OCI-LY7 (cell line): ENCODE data around the gene CMSS1. TPM values are rescaled to one million over a fixed set of nuclear protein-coding genes. Genes with fewer than 3 reads are reported as not detected.

Source experiments
- BruUV-seq: library from RNA; stranded (reverse); fragments of 400-500 nt; replicated peaks from 2 replicates; lab custom pipeline; 2021; lab: Mats Ljungman, UMichigan
- CTCF ChIA-PET: fragments of 300-600 bp; sonication (Branson Sonifier 250); formaldehyde crosslinking; loops from one replicate; lab custom pipeline; 2022; ENCODE audit warnings: antibody characterized with exemption; ENCODE audit not compliant: unreplicated experiment; lab: Charles Lee
- POLR2A ChIA-PET: fragments of 300-600 bp; sonication (Branson Sonifier 250); formaldehyde crosslinking; loops from one replicate; lab custom pipeline; 2022; ENCODE audit warnings: antibody characterized with exemption; lab: Charles Lee
- DNase-seq: peaks from one replicate; pipeline ENCODE4 v3.0.0-alpha.2; 2015; ENCODE audit warnings: low spot score
- H2AFZ ChIP-seq: fragments of 200-600 bp; sonication (generic), shearing (Covaris generic); 2 replicates; pipeline ENCODE4 v1.6.1; 2014; ENCODE audit warnings: mild to moderate bottlenecking, antibody characterized with exemption, low read length, moderate library complexity
- H3K27ac ChIP-seq: fragments of 200-600 bp; sonication (generic); 2 replicates; pipeline ENCODE4 v1.5.1; 2014; ENCODE audit warnings: mixed run types, low read depth, mild to moderate bottlenecking, moderate library complexity, low read length, inconsistent platforms; ENCODE audit not compliant: poor library complexity, severe bottlenecking
- H3K36me3 ChIP-seq: fragments of 200-600 bp; sonication (generic); 2 replicates; pipeline ENCODE4 v1.6.1; 2014; ENCODE audit warnings: mild to moderate bottlenecking, antibody characterized with exemption, low read length, moderate library complexity, mixed read lengths; ENCODE audit not compliant: insufficient read depth
- H3K4me1 ChIP-seq: fragments of 200-600 bp; sonication (generic); 2 replicates; pipeline ENCODE4 v1.5.1; 2014; ENCODE audit warnings: mild to moderate bottlenecking, low read length; ENCODE audit not compliant: insufficient read depth, poor library complexity, severe bottlenecking
- H3K4me2 ChIP-seq: fragments of 200-600 bp; sonication (generic); 2 replicates; pipeline ENCODE4 v1.6.1; 2014; ENCODE audit warnings: mild to moderate bottlenecking, low read length
- H3K4me3 ChIP-seq: fragments of 200-600 bp; sonication (generic); 2 replicates; pipeline ENCODE4 v1.5.1; 2014; ENCODE audit warnings: mild to moderate bottlenecking, low read depth, low read length; ENCODE audit not compliant: poor library complexity, severe bottlenecking
- H3K79me2 ChIP-seq: fragments of 200-600 bp; sonication (generic); 2 replicates; pipeline ENCODE4 v1.6.1; 2016; ENCODE audit warnings: low read depth, mild to moderate bottlenecking, low read length, moderate library complexity, mixed read lengths; ENCODE audit not compliant: insufficient read depth
- H3K9me2 ChIP-seq: fragments of 200-600 bp; sonication (generic); 2 replicates; pipeline ENCODE4 v1.6.1; 2016; ENCODE audit warnings: mild to moderate bottlenecking, low read length, mixed read lengths; ENCODE audit not compliant: insufficient read depth
- H3K9me3 ChIP-seq: fragments of 200-600 bp; sonication (generic); 2 replicates; pipeline ENCODE4 v1.6.1; 2014; ENCODE audit warnings: mild to moderate bottlenecking, mixed run types, low read length, mixed read lengths
- H4K20me1 ChIP-seq: fragments of 200-600 bp; sonication (generic); 2 replicates; pipeline ENCODE4 v1.6.1; 2014; ENCODE audit warnings: mild to moderate bottlenecking, antibody characterized with exemption, low read length, moderate library complexity, mixed read lengths; ENCODE audit not compliant: insufficient read depth
- CTCF ChIP-seq: fragments of 200-600 bp; sonication (generic); conservative IDR thresholded peaks from 2 replicates; pipeline ENCODE4 v1.5.1; 2014; ENCODE audit warnings: mild to moderate bottlenecking, antibody characterized with exemption, low read length, moderate library complexity, mixed read lengths
- EZH2phosphoT487 ChIP-seq: fragments of 200-600 bp; sonication (generic); IDR thresholded peaks from 2 replicates; pipeline ENCODE4 v1.6.1; 2018; ENCODE audit warnings: low read depth, borderline replicate concordance, mild to moderate bottlenecking, mixed run types, antibody characterized with exemption, low read length, moderate library complexity, mixed read lengths
- intact Hi-C: fragments of 100-400 bp; cut with micrococcal nuclease; formaldehyde crosslinking; loops from one replicate; pipeline ENCODE4 v1.10.0; 2022; ENCODE audit not compliant: unreplicated experiment
- total RNA-seq, 2 experiments: library from RNA; depleted of rRNA in 1 of 2; stranded (reverse); fragments of >200 nt in 1 of 2; shearing (Covaris generic) in 1 of 2; gene quantifications; 2 replicates each; pipeline ENCODE4 v1.2.3, GENCODE V29; 2014 to 2022

The CMSS1 gene
- total RNA-seq, 2 experiments from 2014 or later, result 25.7 to 46.6 TPM

GRCh38 chr3:100099621-100100020, 282.0 kb downstream of the CMSS1 start:
- BruUV-seq, result no TSS peak
- no peak for DNase-seq
- Histone ChIP-seq H3K79me2 (no peaks in the 10 kb centered on the region), H3K9me2 (no peaks in the 10 kb centered on the region), H3K4me2 (no peak overlapping the region), H4K20me1 (no peaks in the 10 kb centered on the region), H3K9me3 (no peaks in the 10 kb centered on the region), H3K36me3 (no peaks in the 10 kb centered on the region), H3K4me3 (no peak overlapping the region), H3K4me1 (peaks cover 12% of the 10 kb centered on the region), H3K27ac (no peak overlapping the region), H2AFZ (no peak overlapping the region)
- intact Hi-C loops, result no loop called here
- POLR2A ChIA-PET, result no interaction called here
- no peak for TF ChIP-seq CTCF
- no peak for TF ChIP-seq EZH2phosphoT487
- CTCF ChIA-PET, result no interaction called here

GRCh38 chr3:100100425-100100824, 282.8 kb downstream of the CMSS1 start:
- BruUV-seq, result no TSS peak
- no peaks in the 10 kb centered on the region for H3K79me2 ChIP-seq

More at GRCh38 chr3:100100425-100100824, 282.8 kb downstream of the CMSS1 start:
- no peak for DNase-seq
- TF ChIP-seq CTCF (no peak), EZH2phosphoT487 (no peak)
- H4K20me1 ChIP-seq, result no peaks in the 10 kb centered on the region
- POLR2A ChIA-PET, result interaction anchor here (0.9 to 1.1 kb wide), 3 partner anchors 10 to 160 kb away, joined by 3 read pairs; no protein-coding TSS in a partner anchor
- no peak overlapping the region for H3K27ac ChIP-seq
- H3K4me3 ChIP-seq, result no peak overlapping the region
- no peak overlapping the region for H2AFZ ChIP-seq
- H3K9me2 ChIP-seq, result no peaks in the 10 kb centered on the region
- H3K4me2 ChIP-seq, result no peak overlapping the region
- H3K36me3 ChIP-seq, result no peaks in the 10 kb centered on the region
- peaks cover 20% of the 10 kb centered on the region for H3K4me1 ChIP-seq
- CTCF ChIA-PET, result no interaction called here
- intact Hi-C loops, result no loop called here
- H3K9me3 ChIP-seq, result no peaks in the 10 kb centered on the region
